Epithelial cell of esophagus (primary cell): ENCODE measurements around the gene ESR2.
"Not testable (repeated sequence)": the region's sequence is repeated elsewhere in the genome, so short reads cannot be mapped to it uniquely, and the experiment has no call there.

ENCODE experiments used
- DNase-seq: peaks from one replicate; pipeline ENCODE4 v3.0.0; 2010; ENCODE audit warnings: low read depth
- H3K4me3 ChIP-seq: 2 replicates; pipeline ENCODE4 v1.5.1; 2011; ENCODE audit warnings: mild to moderate bottlenecking, low read length, control low read depth
- TF ChIP-seq, protein P1 (sequence below): IDR thresholded peaks from 2 replicates; pipeline ENCODE4 v1.5.1; 2011; ENCODE audit warnings: low read depth, mild to moderate bottlenecking, low read length, control low read depth, inconsistent platforms; ENCODE audit not compliant: insufficient read depth; ENCODE audit errors: missing control alignments

The ESR2 gene

DNA sequence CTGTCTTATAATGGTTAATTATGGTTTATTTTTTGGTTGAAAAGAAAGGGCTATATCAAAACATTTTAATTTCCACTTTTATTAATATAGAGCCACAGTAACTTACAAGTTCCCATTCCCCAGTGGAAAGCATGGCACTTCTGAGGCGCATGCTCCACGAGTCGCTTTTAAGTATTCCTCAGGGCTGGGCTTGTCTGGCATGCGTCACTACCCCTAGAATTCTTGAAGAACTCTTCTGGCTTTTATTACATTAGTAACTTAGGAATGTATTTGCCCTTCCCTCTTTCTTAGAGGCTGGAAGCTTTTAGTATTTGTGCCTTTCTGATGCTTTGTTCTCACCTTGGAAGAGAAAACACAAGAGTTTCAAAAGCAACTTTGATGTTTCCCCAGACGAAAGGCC lies 81.1 kb downstream of the ESR2 start:
- H3K4me3 ChIP-seq = no peak overlapping the region
- TF ChIP-seq, protein P1, sequence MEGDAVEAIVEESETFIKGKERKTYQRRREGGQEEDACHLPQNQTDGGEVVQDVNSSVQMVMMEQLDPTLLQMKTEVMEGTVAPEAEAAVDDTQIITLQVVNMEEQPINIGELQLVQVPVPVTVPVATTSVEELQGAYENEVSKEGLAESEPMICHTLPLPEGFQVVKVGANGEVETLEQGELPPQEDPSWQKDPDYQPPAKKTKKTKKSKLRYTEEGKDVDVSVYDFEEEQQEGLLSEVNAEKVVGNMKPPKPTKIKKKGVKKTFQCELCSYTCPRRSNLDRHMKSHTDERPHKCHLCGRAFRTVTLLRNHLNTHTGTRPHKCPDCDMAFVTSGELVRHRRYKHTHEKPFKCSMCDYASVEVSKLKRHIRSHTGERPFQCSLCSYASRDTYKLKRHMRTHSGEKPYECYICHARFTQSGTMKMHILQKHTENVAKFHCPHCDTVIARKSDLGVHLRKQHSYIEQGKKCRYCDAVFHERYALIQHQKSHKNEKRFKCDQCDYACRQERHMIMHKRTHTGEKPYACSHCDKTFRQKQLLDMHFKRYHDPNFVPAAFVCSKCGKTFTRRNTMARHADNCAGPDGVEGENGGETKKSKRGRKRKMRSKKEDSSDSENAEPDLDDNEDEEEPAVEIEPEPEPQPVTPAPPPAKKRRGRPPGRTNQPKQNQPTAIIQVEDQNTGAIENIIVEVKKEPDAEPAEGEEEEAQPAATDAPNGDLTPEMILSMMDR = no peak
- peak; percentile 81 for DNase-seq

DNA sequence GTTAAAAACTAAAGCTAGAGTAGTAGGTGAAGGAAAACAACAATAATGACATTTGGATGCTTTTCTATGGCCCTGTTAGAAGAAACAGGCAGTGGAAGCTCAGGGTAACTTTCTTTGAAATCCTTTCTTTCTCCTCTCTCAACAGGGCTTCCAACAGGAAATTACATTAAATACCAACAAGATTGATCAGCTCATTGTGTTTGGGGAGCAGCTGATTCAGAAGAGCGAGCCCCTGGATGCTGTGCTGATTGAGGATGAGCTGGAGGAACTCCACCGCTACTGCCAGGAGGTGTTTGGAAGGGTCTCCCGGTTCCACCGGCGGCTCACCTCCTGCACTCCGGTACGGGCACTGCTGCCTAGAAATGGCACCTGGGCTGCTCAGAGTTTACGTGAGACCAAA lies 81.5 kb downstream of the ESR2 start:
- DNase-seq = peak; percentile 26
- no peak overlapping the region for H3K4me3 ChIP-seq
- TF ChIP-seq, protein P1 = no peak

DNA sequence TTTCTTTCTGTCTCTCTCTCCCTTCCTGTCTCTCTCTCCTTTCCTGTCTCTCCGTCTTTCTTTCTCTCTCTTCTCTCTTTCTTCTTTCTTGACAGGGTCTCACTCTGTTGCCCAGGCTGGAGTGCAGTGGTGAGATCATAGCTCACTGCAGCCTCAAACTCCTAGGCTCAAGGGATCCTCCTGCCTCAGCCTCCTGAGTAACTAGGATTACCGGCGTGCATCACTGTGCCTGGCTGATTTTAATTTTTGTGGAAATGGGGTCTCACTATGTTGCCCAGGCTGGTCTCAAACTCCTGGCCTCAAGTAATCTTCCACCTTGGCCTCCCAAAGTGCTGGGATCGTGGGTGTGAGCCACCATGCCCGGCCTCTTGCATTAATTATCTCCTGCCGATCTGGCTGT lies 83.3 kb downstream of the ESR2 start:
- not testable (repeated sequence) for H3K4me3 ChIP-seq

DNA sequence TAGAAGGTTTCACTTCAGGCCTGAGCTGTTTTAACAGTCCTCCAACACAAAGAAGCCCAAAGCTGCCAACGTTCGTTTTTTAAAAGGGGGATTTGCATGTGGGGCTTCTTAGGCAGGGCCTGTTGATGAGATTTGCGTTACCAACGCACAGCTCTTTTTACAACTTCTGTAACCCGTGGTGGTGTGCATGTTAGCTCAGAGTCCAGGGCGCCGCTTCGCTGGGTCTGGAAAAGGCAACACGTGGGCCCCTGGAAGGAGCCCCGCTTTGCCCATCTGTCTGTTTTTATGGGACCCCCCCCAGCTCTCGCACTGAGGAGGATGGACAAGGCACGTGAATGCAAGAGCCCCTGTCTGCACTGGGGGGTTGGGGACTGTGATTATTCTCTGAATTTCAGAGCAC lies 84.0 kb downstream of the ESR2 start:
- no peak overlapping the region for H3K4me3 ChIP-seq
- TF ChIP-seq, protein P1 = no peak
- DNase-seq = no peak

More for the DNA sequence above, 83.3 kb downstream of the ESR2 start:
- DNase-seq = not testable (repeated sequence)

DNA sequence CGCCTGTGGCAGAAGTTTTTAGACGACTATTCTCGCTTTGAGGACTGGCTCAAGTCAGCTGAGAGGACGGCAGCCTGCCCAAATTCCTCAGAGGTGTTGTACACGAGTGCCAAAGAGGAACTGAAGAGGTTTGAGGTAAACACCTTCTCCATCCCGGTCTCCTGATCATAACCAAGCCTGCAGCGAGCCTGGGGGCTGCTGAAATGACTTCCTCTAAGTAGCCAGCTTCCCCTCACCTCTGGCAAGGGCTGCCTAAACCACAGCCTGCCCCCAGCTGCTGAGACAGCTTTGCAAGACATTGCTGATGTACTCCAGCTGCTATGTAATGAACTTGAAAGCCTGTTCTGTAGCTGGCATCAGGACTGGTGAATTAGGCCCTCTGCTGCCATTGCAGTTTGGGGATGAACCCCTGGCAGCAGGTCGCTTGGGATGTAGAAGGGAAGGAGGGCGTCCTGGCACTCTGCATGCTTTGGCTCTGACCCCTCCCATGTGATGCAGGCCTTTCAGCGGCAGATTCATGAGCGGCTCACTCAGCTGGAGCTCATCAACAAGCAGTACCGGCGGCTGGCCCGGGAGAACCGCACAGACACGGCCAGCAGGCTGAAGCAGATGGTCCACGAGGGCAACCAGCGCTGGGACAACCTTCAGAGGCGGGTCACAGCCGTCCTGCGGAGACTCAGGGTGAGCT lies 84.6 kb downstream of the ESR2 start:
- no peak for DNase-seq
- TF ChIP-seq, protein P1 = no peak
- no peak overlapping the region for H3K4me3 ChIP-seq

DNA sequence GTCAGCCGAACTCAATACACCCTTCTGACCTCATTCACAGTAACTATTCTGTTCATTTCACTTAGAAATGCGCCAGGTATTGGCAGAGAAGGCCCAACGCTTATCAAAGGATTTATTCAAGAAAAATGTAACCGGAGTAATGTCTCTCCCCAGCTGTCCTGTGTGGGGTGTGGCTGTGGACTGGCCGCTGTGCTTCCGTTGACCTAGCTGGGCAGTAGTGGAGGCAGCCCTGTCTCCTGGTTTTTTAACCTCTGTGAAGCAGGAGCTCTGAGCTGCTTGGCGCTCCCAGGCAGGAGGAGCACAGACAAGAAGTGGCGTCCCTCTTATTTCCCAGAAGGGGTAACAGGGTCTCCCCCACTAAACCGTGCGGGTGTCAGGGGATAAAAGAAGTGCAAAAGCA lies 85.2 kb downstream of the ESR2 start:
- H3K4me3 ChIP-seq = no peak overlapping the region
- TF ChIP-seq, protein P1 = no peak
- no peak for DNase-seq

DNA sequence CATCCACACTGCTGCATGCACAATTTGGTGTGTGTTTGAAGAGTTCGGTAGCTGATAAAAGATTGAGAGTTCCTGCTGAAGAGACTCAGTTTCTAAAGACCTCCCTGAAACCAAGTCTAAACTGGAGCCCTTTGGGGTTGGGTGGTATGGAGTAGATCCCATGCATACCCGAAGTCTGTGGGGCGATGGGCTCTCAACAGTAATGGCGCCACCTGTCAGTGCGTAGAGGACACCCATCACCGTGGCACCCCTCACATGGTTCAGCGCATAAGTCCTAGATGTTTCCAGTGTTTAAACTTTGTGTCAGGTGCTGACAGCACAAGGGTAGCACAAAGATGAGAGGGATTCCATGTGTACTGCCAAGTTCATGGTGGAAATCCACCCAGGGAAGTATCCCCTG lies 85.9 kb downstream of the ESR2 start:
- no peak for DNase-seq
- TF ChIP-seq, protein P1 = no peak
- H3K4me3 ChIP-seq = no peak overlapping the region
